K562 (cell line): Measurements from ENCODE around the gene RAPGEF5. TPM values are rescaled to one million over a fixed set of nuclear protein-coding genes. Genes with fewer than 3 reads are reported as not detected.

Source experiments
- BCLAF1 ChIP-seq, 2 experiments: fragments of 450-650 bp in 1 of 2; IDR thresholded peaks; 2 replicates each; pipeline ENCODE4 v1.6.1; 2011 to 2017; ENCODE audit warnings: low read depth in 2 of 2, antibody characterized with exemption in 1 of 2, borderline replicate concordance in 1 of 2, low read length in 1 of 2, mild to moderate bottlenecking in 1 of 2, mixed read lengths in 1 of 2; ENCODE audit not compliant: control insufficient read depth in 1 of 2
- CHAMP1 ChIP-seq: fragments of 450-650 bp; IDR thresholded peaks from 2 replicates; pipeline ENCODE4 v1.6.1; 2016; ENCODE audit warnings: mild to moderate bottlenecking
- CSDE1 ChIP-seq, 2 experiments: fragments of 450-650 bp; IDR thresholded peaks; 2 replicates each; pipeline ENCODE4 v1.6.1; 2016; ENCODE audit warnings: mild to moderate bottlenecking in 1 of 2
- FOXP1 ChIP-seq: sonication (generic); formaldehyde crosslinking; IDR thresholded peaks from 2 replicates; pipeline ENCODE4 v1.8.0; 2022; ENCODE audit warnings: mild to moderate bottlenecking, missing genetic modification reagents
- HOXB6 ChIP-seq: fragments of 250-450 bp; sonication (Bioruptor Pico); IDR thresholded peaks from 2 replicates; pipeline ENCODE4 v1.5.1; 2022; ENCODE audit warnings: mild to moderate bottlenecking, borderline replicate concordance
- LCOR ChIP-seq: sonication (generic); formaldehyde crosslinking; IDR thresholded peaks from 2 replicates; pipeline ENCODE4 v1.8.0; 2022; ENCODE audit warnings: mild to moderate bottlenecking, missing genetic modification reagents
- MBD2 ChIP-seq: sonication (generic); IDR thresholded peaks from 2 replicates; pipeline ENCODE4 v1.6.1; 2016; ENCODE audit warnings: low read depth, borderline replicate concordance
- MEF2D ChIP-seq: conservative IDR thresholded peaks from 2 replicates; pipeline ENCODE4 v1.6.1; 2016; ENCODE audit warnings: low read depth, missing genetic modification characterization, missing compliant biosample characterization
- TEAD1 ChIP-seq, 2 experiments: fragments of 450-650 bp in 1 of 2; sonication (generic) in 1 of 2; formaldehyde crosslinking; IDR thresholded peaks; 2 replicates each; pipeline versions ENCODE4 v1.4.0 to v1.8.0; 2020 to 2022; ENCODE audit warnings: mild to moderate bottlenecking in 2 of 2, missing genetic modification reagents in 1 of 2
- ZFX ChIP-seq: sonication (generic); formaldehyde crosslinking; IDR thresholded peaks from 2 replicates; pipeline ENCODE4 v1.8.0; 2022; ENCODE audit warnings: mild to moderate bottlenecking, missing genetic modification reagents, moderate library complexity
- ZNF175 ChIP-seq: fragments of 200-800 bp; sonication (Bioruptor generic); IDR thresholded peaks from 2 replicates; pipeline ENCODE4 v1.6.1; 2016; ENCODE audit warnings: low read depth, mild to moderate bottlenecking, missing genetic modification characterization, missing compliant biosample characterization
- ZNF318 ChIP-seq, 2 experiments: fragments of 450-650 bp; IDR thresholded peaks; 2 replicates each; pipeline ENCODE4 v1.6.1; 2016; ENCODE audit warnings: mild to moderate bottlenecking in 2 of 2, borderline replicate concordance in 1 of 2, low read depth in 1 of 2, moderate library complexity in 1 of 2
- ZNF696 ChIP-seq: fragments of 250-450 bp; sonication (Bioruptor Pico); conservative IDR thresholded peaks from 2 replicates; pipeline ENCODE4 v1.4.0; 2020; ENCODE audit warnings: mild to moderate bottlenecking, moderate library complexity
- polyA plus RNA-seq, 8 experiments: library from polyadenylated mRNA; depleted of rRNA in 4 of 8; stranded (reverse) in 5 of 8; unstranded in 3 of 8; fragments of >200 nt; fragmentation: Nextera tagmentation in 2 of 8; fragmentation: Illumina TruSeq in 1 of 8; extraction: Ambion mirVana in 2 of 8; extraction: Trizol in 1 of 8; gene quantifications; 2 replicates each; pipeline versions ENCODE4 v1.2.1 to v1.2.3, GENCODE V29; 2011 to 2014; ENCODE audit warnings: inconsistent platforms in 1 of 8, missing spikeins in 1 of 8
- total RNA-seq, 7 experiments: library from RNA; depleted of rRNA in 6 of 7; stranded (reverse); fragments of >200 nt in 6 of 7; fragmentation: Illumina TruSeq in 2 of 7; extraction: Trizol in 2 of 7; gene quantifications; 2 replicates each; pipeline versions ENCODE4 v1.2.1 to v1.2.3, GENCODE V29; 2011 to 2021; ENCODE audit warnings: low replicate concordance in 1 of 7

Gene RAPGEF5
- total and polyA plus RNA-seq, 9 of the 15 experiments (the other 6 are each of a cell fraction or from before 2014, with no cell fraction given): 0.39 to 2.0 (median 1.1) TPM

- TF ChIP-seq ZFX (CRISPR knock-in tag) (no peak), ZNF175 (no peak), LCOR (CRISPR knock-in tag) (no peak), BCLAF1 (IDR thresholded peaks at IDR 0.05; ENCODE audit: borderline replicate concordance in 1 of 2, control insufficient read depth in 1 of 2, low read depth in 2 of 2, low read length in 1 of 2) (no peak), HOXB6 (no peak), TEAD1 (CRISPR knock-in tag; IDR thresholded peaks at IDR 0.05) (no peak), ZNF696 (CRISPR knock-in tag) (no peak), ZNF318 (IDR thresholded peaks at IDR 0.05; ENCODE audit: borderline replicate concordance in 1 of 2, low read depth in 1 of 2) (no peak), MBD2 (no peak), MEF2D (no peak), FOXP1 (CRISPR knock-in tag) (no peak), CSDE1 (IDR thresholded peaks at IDR 0.05) (no peak), CHAMP1 (no peak)
Measured at GRCh38 chr7:22166928-22167327, 190.0 kb downstream of the RAPGEF5 start (continued).
